Esophagus muscularis mucosa (tissue), 4 donors: ENCODE results near the gene TRIM34. TPM values are rescaled to one million over a fixed set of nuclear protein-coding genes. Genes with fewer than 3 reads are reported as not detected.
"Not testable (repeated sequence)": the region's sequence is repeated elsewhere in the genome, so short reads cannot be mapped to it uniquely, and the experiment has no call there.

Experiments
- DNase-seq: peaks from one replicate; pipeline ENCODE4 v3.0.0-alpha.2; 2017; ENCODE audit errors: extremely low spot score
- H3K27ac ChIP-seq, 4 donors: fragments of 200-600 bp; sonication (generic); replicated peaks in 1 of 4; 1 replicate in 3 of 4; 2 replicates in 1 of 4; pipeline ENCODE4 v1.5.1; 2016 to 2019; ENCODE audit warnings: mild to moderate bottlenecking in 1 of 4
- H3K27me3 ChIP-seq, 4 donors: fragments of 200-600 bp; sonication (generic); one replicate each; pipeline versions ENCODE4 v1.5.1 to v1.6.0; 2016 to 2019
- H3K36me3 ChIP-seq, 4 donors: fragments of 200-600 bp; sonication (generic); one replicate each; pipeline ENCODE4 v1.5.1; 2016 to 2019
- H3K4me1 ChIP-seq, 4 donors: fragments of 200-600 bp; sonication (generic); one replicate each; pipeline ENCODE4 v1.5.1; 2016 to 2019
- H3K4me3 ChIP-seq, 4 donors: fragments of 200-600 bp; sonication (generic); 1 replicate in 2 of 4; 2 replicates in 2 of 4; pipeline ENCODE4 v1.5.1; 2016 to 2019; ENCODE audit warnings: mild to moderate bottlenecking in 4 of 4, moderate library complexity in 1 of 4
- H3K9me3 ChIP-seq, 4 donors: fragments of 200-600 bp; sonication (generic); 1 replicate in 3 of 4; 2 replicates in 1 of 4; pipeline ENCODE4 v1.5.1; 2016 to 2019
- EP300 ChIP-seq: sonication (generic); formaldehyde crosslinking; IDR thresholded peaks from one replicate; pipeline ENCODE4 v1.6.1; 2017; ENCODE audit warnings: antibody characterized with exemption
- POLR2A ChIP-seq: fragments of 450-650 bp; IDR thresholded peaks from one replicate; pipeline ENCODE4 v1.6.1; 2017; ENCODE audit warnings: antibody characterized with exemption, moderate library complexity, mild to moderate bottlenecking, low read depth
- POLR2AphosphoS5 ChIP-seq, 2 donors: sonication (generic); formaldehyde crosslinking; IDR thresholded peaks; one replicate each; pipeline ENCODE4 v1.6.1; 2017; ENCODE audit warnings: antibody characterized with exemption in 2 of 2
- WGBS: methylation state at CpG from one replicate; pipeline ENCODE4 v1.1.5; 2018; 5-methylcytosine and 5-hydroxymethylcytosine counted together
- intact Hi-C: fragments of 100-400 bp; cut with DNase I; formaldehyde crosslinking; loops from one replicate; pipeline ENCODE4 v1.15.1; 2023
- total RNA-seq, 4 donors: library from RNA; depleted of rRNA; stranded (reverse); fragments of >200 nt; gene quantifications; one replicate each; pipeline versions ENCODE4 v1.1.0 to v1.2.1, GENCODE V29; 2016
- TF ChIP-seq, protein P1 (sequence below), 3 experiments: fragments of 200-600 bp in 2 of 3; fragments of 450-650 bp in 1 of 3; sonication (generic) in 2 of 3; IDR thresholded peaks; one replicate each; pipeline ENCODE4 v1.5.1; 2017 to 2019; ENCODE audit warnings: antibody characterized with exemption in 3 of 3, mild to moderate bottlenecking in 2 of 3, moderate library complexity in 1 of 3

TRIM34 gene
- total RNA-seq, 4 donors from 2014 or later: 3.0 to 5.0 (median 3.9) TPM

DNA sequence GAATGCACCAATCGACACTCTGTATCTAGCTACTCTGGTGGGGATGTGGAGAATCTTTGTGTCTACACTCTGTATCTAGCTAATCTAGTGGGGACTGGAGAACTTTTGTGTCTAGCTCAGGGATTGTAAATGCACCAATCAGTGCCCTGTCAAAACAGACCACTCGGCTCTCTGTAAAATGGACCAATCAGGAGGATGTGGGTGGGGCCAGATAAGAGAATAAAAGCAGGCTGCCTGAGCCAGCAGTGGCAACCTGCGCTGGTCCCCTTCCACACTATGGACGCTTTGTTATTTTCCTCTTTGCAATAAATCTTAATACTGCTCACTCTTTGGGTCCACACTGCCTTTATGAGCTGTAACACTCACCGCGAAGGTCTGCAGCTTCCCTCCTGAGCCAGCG is 58.8 kb downstream of the TRIM34 start:
- 41% methylated on average over 6 of the region's 7 CpGs for WGBS
- TF ChIP-seq POLR2AphosphoS5 (IDR thresholded peaks at IDR 0.05): peak in 1 of 2 donors; percentile 50
- H3K27me3 ChIP-seq, H3K9me3 ChIP-seq: not testable (repeated sequence)
- Histone ChIP-seq H3K4me3 (peak overlapping the region; percentile 45 to 65 (median 54)), H3K36me3 (peaks cover 5 to 17% (median 11%) of the 10 kb centered on the region in 4 donors), H3K4me1 (peaks cover 10 to 36% (median 30%) of the 10 kb centered on the region in 4 donors), H3K27ac (peak overlapping the region; percentile 79 to 87 (median 87))
- intact Hi-C loops: loop anchor here (10.0 kb wide), 1 partner anchor 121 kb away; the partner anchor contains the start of gene OR52N2
- DNase-seq: peak; percentile 29

DNA sequence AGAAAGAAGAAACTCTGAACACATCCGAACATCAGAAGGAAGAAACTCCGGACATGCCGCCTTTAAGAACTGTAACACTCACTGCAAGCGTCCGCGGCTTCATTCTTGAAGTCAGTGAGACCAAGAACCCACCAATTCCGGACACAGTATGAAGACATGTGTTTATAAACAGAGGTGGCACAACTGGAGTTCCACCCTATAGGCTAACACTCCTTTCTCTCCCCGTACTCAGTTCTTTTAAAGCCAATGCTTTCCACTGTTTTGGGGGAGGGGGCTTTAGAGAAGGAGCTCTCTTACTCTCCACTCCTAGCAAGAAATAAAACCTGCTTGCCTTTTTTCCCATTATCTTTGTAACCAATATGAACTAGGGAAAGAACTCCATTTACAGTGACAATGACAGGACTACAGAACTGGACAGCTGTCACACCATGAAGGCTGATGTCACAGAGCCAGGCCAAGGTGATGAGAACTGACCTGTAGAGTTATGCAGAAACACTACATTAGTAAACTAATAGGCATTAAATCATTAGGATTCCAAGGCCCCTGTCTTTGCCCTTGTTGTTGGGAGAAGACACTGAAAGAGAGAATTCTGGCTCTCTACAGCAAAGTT is 59.3 kb downstream of the TRIM34 start:
- intact Hi-C loops: loop anchor here (10.0 kb wide), 1 partner anchor 121 kb away; the partner anchor contains the start of gene OR52N2
- no peak for TF ChIP-seq POLR2A
- WGBS: 31% methylated on average over 8 of the region's 8 CpGs

DNA sequence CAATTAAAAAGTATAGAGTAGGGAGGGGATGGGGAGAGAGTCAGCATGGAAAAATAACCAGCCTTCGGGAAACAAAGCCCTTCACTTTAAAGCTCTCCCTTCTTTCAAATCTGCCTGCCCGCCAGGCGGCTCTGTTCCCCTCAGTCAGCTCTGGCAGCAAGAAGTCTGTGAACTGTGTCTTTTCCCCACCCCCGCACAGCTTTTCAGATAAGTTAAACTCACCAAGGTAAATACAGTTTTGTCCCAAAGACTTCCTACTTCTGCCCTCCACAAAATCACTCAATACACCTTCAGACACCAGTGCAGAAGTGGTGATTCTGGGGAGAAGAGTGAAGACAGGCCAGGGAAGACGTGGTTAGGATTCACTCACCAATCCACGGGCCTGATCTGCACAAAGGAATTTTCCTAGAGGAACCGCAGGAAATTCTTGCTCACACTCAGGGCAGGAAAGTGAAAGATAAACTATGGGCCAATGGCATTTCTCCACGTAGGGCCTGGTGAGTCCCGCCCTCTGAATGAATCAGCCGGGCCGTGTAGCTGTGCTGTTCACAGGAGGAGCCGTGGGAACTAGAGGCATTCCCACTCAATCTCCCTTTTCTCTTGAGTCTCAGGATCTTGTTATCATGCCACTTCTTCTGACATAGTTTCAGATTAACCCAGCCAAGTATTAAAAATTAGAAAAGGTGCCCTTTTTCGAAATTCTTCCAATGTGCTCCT is 60.0 kb downstream of the TRIM34 start, which contains the start of gene TRIM5:
TRIM5 (minus strand) TSS at position 429 of the 717 bp plus-strand sequence. CDS start 4,897 bp downstream, outside the sequence.
- WGBS: 2% methylated on average over 13 of the region's 13 CpGs
- no peak for TF ChIP-seq POLR2A
- TF ChIP-seq POLR2AphosphoS5 (IDR thresholded peaks at IDR 0.05): peak; percentile 85 to 87
- TF ChIP-seq, protein P1, sequence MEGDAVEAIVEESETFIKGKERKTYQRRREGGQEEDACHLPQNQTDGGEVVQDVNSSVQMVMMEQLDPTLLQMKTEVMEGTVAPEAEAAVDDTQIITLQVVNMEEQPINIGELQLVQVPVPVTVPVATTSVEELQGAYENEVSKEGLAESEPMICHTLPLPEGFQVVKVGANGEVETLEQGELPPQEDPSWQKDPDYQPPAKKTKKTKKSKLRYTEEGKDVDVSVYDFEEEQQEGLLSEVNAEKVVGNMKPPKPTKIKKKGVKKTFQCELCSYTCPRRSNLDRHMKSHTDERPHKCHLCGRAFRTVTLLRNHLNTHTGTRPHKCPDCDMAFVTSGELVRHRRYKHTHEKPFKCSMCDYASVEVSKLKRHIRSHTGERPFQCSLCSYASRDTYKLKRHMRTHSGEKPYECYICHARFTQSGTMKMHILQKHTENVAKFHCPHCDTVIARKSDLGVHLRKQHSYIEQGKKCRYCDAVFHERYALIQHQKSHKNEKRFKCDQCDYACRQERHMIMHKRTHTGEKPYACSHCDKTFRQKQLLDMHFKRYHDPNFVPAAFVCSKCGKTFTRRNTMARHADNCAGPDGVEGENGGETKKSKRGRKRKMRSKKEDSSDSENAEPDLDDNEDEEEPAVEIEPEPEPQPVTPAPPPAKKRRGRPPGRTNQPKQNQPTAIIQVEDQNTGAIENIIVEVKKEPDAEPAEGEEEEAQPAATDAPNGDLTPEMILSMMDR (IDR thresholded peaks at IDR 0.05): peak; percentile 62 to 69 (median 67)
- no peak for TF ChIP-seq EP300
- H3K9me3 ChIP-seq: no peaks in the 10 kb centered on the region
- peak within 1 kb of the TSS; percentile 45 to 65 (median 54) for H3K4me3 ChIP-seq
- peak; percentile 95 for DNase-seq
- peak within 1 kb of the TSS; percentile 79 to 87 (median 87) for H3K27ac ChIP-seq
- H3K27me3 ChIP-seq: no peaks in the 10 kb centered on the region
- intact Hi-C loops: loop anchor here (10.0 kb wide), 1 partner anchor 120 kb away; the partner anchor contains the start of gene OR52N2
- H3K4me1 ChIP-seq: peaks cover 10 to 45% (median 39%) of the 10 kb centered on the region in 4 donors
- peaks cover 0 to 5% (median 2%) of the 10 kb centered on the region in 4 donors for H3K36me3 ChIP-seq

More for the DNA sequence above, 59.3 kb downstream of the TRIM34 start:
- H3K9me3 ChIP-seq: no peaks in the 10 kb centered on the region
- DNase-seq: peak; percentile 57
- H3K27me3 ChIP-seq: no peaks in the 10 kb centered on the region
- H3K4me3 ChIP-seq: peak overlapping the region; percentile 45 to 65 (median 54)
- H3K27ac ChIP-seq: peak overlapping the region; percentile 79 to 87 (median 87)
- H3K4me1 ChIP-seq: peaks cover 10 to 42% (median 35%) of the 10 kb centered on the region in 4 donors
- peaks cover 5 to 12% (median 7%) of the 10 kb centered on the region in 4 donors for H3K36me3 ChIP-seq

DNA sequence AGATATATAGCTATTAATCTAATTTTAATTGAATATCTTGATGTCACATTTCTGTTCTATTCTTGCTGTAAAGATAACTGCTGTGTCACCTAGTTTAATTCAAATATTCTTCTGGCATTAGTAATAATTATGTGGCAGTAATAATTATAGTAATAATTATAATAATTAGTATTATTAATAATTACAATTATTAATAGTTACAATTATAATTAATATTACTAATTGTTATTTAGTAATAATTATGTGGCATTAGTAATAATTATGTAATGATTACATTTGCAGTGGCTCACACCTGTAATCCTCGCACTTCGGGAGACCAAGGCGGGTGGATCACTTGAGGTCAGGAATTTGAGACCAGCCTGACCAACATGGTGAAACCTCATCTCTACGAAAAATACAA is 61.6 kb downstream of the TRIM34 start:
- no peaks in the 10 kb centered on the region for H3K27me3 ChIP-seq
- H3K4me3 ChIP-seq: no peak overlapping the region
- intact Hi-C loops: loop anchor here (10.0 kb wide), 1 partner anchor 118 kb away; the partner anchor contains the start of gene OR52N2
- H3K36me3 ChIP-seq: no peaks in the 10 kb centered on the region
- TF ChIP-seq POLR2A (no peak), EP300 (no peak), POLR2AphosphoS5 (IDR thresholded peaks at IDR 0.05) (no peak)
- TF ChIP-seq, protein P1 (IDR thresholded peaks at IDR 0.05): no peak
- H3K4me1 ChIP-seq: peaks cover 10 to 53% (median 51%) of the 10 kb centered on the region in 4 donors
- H3K27ac ChIP-seq: no peak overlapping the region
- H3K9me3 ChIP-seq: no peaks in the 10 kb centered on the region
- DNase-seq: no peak
- 96% methylated on average over 4 of the region's 4 CpGs for WGBS

DNA sequence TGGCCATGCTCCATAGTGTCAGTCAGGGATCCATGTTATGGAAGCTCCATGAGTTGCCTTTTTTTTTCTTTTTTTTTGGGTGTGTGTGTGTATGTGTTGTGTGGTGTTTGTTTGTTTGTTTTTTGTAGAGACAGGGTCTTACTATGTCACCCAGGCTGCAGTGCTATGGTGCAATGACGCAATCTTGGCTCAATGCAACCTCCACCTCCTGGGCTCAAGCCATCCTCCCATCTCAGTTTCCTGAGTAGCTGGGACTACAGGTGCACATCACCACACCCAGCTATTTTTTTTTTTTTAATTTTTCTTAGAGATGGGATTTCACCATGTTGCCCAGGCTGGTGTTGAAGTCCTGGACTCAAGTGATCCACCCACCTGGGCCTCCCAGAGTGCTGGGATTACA is 63.7 kb downstream of the TRIM34 start:
- intact Hi-C loops: loop anchor here (10.0 kb wide), 1 partner anchor 116 kb away; the partner anchor contains the start of gene OR52N2

More for the DNA sequence above, 63.7 kb downstream of the TRIM34 start:
- peak; percentile 42 for DNase-seq
- Histone ChIP-seq H3K27me3 (no peaks in the 10 kb centered on the region), H3K9me3 (no peaks in the 10 kb centered on the region), H3K36me3 (no peaks in the 10 kb centered on the region), H3K4me3 (no peak overlapping the region), H3K4me1 (peaks cover 10 to 59% (median 48%) of the 10 kb centered on the region in 4 donors), H3K27ac (peak overlapping the region; percentile 81 to 89 (median 85))
- TF ChIP-seq EP300: no peak
- TF ChIP-seq, protein P1 (IDR thresholded peaks at IDR 0.05): no peak
- no peak for TF ChIP-seq POLR2A
- no peak for TF ChIP-seq POLR2AphosphoS5 (IDR thresholded peaks at IDR 0.05)
- 100% methylated on average over 1 of the region's 1 CpG for WGBS
